RWPE2 (cell line): ENCODE results near the gene MAN1C1.
"Not testable (repeated sequence)": the region's sequence is repeated elsewhere in the genome, so short reads cannot be mapped to it uniquely, and the experiment has no call there.

Experiments
- ATAC-seq: fragments of 200-7000 bp; cut with Tn5 transposase; 3 replicates; pipeline ENCODE4 v1.9.1; 2021; ENCODE audit warnings: low read depth
- DNase-seq: peaks from one replicate; pipeline ENCODE4 v3.0.0-alpha.2; 2020; ENCODE audit warnings: low spot score
- H3K27ac ChIP-seq: fragments of 450-650 bp; 2 replicates; pipeline ENCODE4 v1.5.1; 2017; ENCODE audit warnings: mild to moderate bottlenecking; ENCODE audit not compliant: poor library complexity, severe bottlenecking
- H3K27me3 ChIP-seq: fragments of 250-450 bp; sonication (Bioruptor Pico); 2 replicates; pipeline ENCODE4 v1.5.1; 2021; ENCODE audit warnings: mild to moderate bottlenecking, moderate library complexity; ENCODE audit not compliant: insufficient read depth, poor library complexity, severe bottlenecking
- H3K36me3 ChIP-seq: fragments of 250-450 bp; sonication (Bioruptor Pico); 2 replicates; pipeline ENCODE4 v1.5.1; 2020; ENCODE audit warnings: low read depth, mild to moderate bottlenecking, moderate library complexity
- H3K4me1 ChIP-seq: fragments of 250-450 bp; sonication (Bioruptor Pico); 2 replicates; pipeline ENCODE4 v1.5.1; 2021; ENCODE audit warnings: mild to moderate bottlenecking, moderate library complexity; ENCODE audit not compliant: insufficient read depth, poor library complexity, severe bottlenecking
- H3K4me3 ChIP-seq: fragments of 250-450 bp; sonication (Bioruptor Pico); 2 replicates; pipeline ENCODE4 v1.5.1; 2021; ENCODE audit warnings: mild to moderate bottlenecking, moderate library complexity; ENCODE audit not compliant: severe bottlenecking
- H3K9me3 ChIP-seq: fragments of 250-450 bp; sonication (Bioruptor Pico); 2 replicates; pipeline ENCODE4 v1.5.1; 2021; ENCODE audit warnings: mild to moderate bottlenecking, moderate library complexity; ENCODE audit not compliant: severe bottlenecking
- CTCF ChIP-seq: fragments of 450-650 bp; IDR thresholded peaks from one replicate; pipeline ENCODE4 v1.5.1; 2017; ENCODE audit warnings: mild to moderate bottlenecking, moderate library complexity; ENCODE audit not compliant: poor library complexity, severe bottlenecking

MAN1C1 gene

GRCh38 chr1:25599969-25600610, 16.5 kb upstream of the MAN1C1 start:
- Histone ChIP-seq H3K36me3 (no peaks in the 10 kb centered on the region), H3K27me3 (no peaks in the 10 kb centered on the region), H3K27ac (no peak overlapping the region), H3K9me3 (peaks cover 3% of the 10 kb centered on the region), H3K4me1 (no peaks in the 10 kb centered on the region), H3K4me3 (no peak overlapping the region)
- no peak for DNase-seq
- ATAC-seq = no peak
- no peak for TF ChIP-seq CTCF

- not testable (repeated sequence) for H3K4me1 ChIP-seq, DNase-seq, H3K36me3 ChIP-seq, H3K9me3 ChIP-seq, ATAC-seq, H3K4me3 ChIP-seq, H3K27ac ChIP-seq, H3K27me3 ChIP-seq
Measured at GRCh38 chr1:25600971-25601699, 15.5 kb upstream of the MAN1C1 start.

GRCh38 chr1:25603779-25604538, 12.6 kb upstream of the MAN1C1 start:
- H3K9me3 ChIP-seq, H3K4me1 ChIP-seq, H3K4me3 ChIP-seq, DNase-seq, H3K27ac ChIP-seq, H3K36me3 ChIP-seq, H3K27me3 ChIP-seq, ATAC-seq: not testable (repeated sequence)

- Histone ChIP-seq H3K9me3 (no peaks in the 10 kb centered on the region), H3K36me3 (no peaks in the 10 kb centered on the region), H3K27me3 (peaks cover 7% of the 10 kb centered on the region), H3K4me1 (peaks cover 2% of the 10 kb centered on the region), H3K4me3 (no peak overlapping the region), H3K27ac (no peak overlapping the region)
- no peak for TF ChIP-seq CTCF
- no peak for ATAC-seq
- no peak for DNase-seq
Measured at GRCh38 chr1:25607123-25607522, 9.5 kb upstream of the MAN1C1 start.

GRCh38 chr1:25608488-25609178, 8.0 kb upstream of the MAN1C1 start:
- H3K4me1 ChIP-seq = peaks cover 2% of the 10 kb centered on the region
- TF ChIP-seq CTCF = peak; percentile 75
- no peak overlapping the region for H3K4me3 ChIP-seq
- H3K9me3 ChIP-seq = no peaks in the 10 kb centered on the region
- peaks cover 7% of the 10 kb centered on the region for H3K27me3 ChIP-seq
- no peak overlapping the region for H3K27ac ChIP-seq
- no peaks in the 10 kb centered on the region for H3K36me3 ChIP-seq
- peak; percentile 84 for ATAC-seq
- peak; percentile 78 for DNase-seq
